Thoracic aorta (tissue), 2 donors: ENCODE data around the gene SLFN11. TPM values are rescaled to one million over a fixed set of nuclear protein-coding genes. Genes with fewer than 3 reads are reported as not detected.
"Not testable (repeated sequence)": the region's sequence is repeated elsewhere in the genome, so short reads cannot be mapped to it uniquely, and the experiment has no call there.

Experiments
- ATAC-seq: fragments of 150-250 bp; one replicate; pipeline ENCODE4 v1.8.0; 2017; ENCODE audit warnings: low read depth; ENCODE audit not compliant: insufficient number of reproducible peaks, low FRiP score
- DNase-seq: peaks from one replicate; pipeline ENCODE4 v3.0.0-alpha.2; 2020; ENCODE audit warnings: low spot score
- H3K27ac ChIP-seq, 2 donors: fragments of 200-600 bp; sonication (generic); 1 replicate in 1 of 2; 2 replicates in 1 of 2; pipeline ENCODE4 v1.5.1; 2016; ENCODE audit warnings: mild to moderate bottlenecking in 2 of 2, moderate library complexity in 2 of 2
- H3K27me3 ChIP-seq: fragments of 200-600 bp; sonication (generic); replicated peaks from 2 replicates; pipeline ENCODE4 v1.6.0; 2016; ENCODE audit warnings: mild to moderate bottlenecking; ENCODE audit not compliant: insufficient read depth
- H3K36me3 ChIP-seq: fragments of 200-600 bp; sonication (generic); one replicate; pipeline ENCODE4 v1.5.1; 2016
- H3K4me1 ChIP-seq, 2 donors: fragments of 200-600 bp; sonication (generic); 1 replicate in 1 of 2; 2 replicates in 1 of 2; pipeline versions ENCODE4 v1.5.1 to v1.6.0; 2016; ENCODE audit warnings: low read depth in 2 of 2, mild to moderate bottlenecking in 1 of 2; ENCODE audit not compliant: control insufficient read depth in 1 of 2
- H3K4me3 ChIP-seq: fragments of 200-600 bp; sonication (generic); 2 replicates; pipeline ENCODE4 v1.5.1; 2016; ENCODE audit warnings: mild to moderate bottlenecking
- H3K9me3 ChIP-seq: fragments of 200-600 bp; sonication (generic); 2 replicates; pipeline ENCODE4 v1.5.1; 2016
- CTCF ChIP-seq: fragments of 200-600 bp; sonication (generic); IDR thresholded peaks from one replicate; pipeline ENCODE4 v1.5.1; 2019; ENCODE audit warnings: antibody characterized with exemption
- total RNA-seq, 2 donors: library from RNA; depleted of rRNA; stranded (reverse); fragments of >200 nt; gene quantifications; one replicate each; pipeline versions ENCODE4 v1.1.0 to v1.2.3, GENCODE V29; 2016

Gene SLFN11
- total RNA-seq, 2 donors from 2014 or later, result 53.5 to 87.1 TPM

GRCh38 chr17:35312346-35312745, 61.1 kb downstream of the SLFN11 start:
- H3K27me3 ChIP-seq, result no peaks in the 10 kb centered on the region
- H3K4me1 ChIP-seq, result peaks cover 11 to 26% of the 10 kb centered on the region in 2 donors
- H3K36me3 ChIP-seq, result no peaks in the 10 kb centered on the region
- DNase-seq (no peak), ATAC-seq (no peak)
- H3K9me3 ChIP-seq, result no peaks in the 10 kb centered on the region
- no peak overlapping the region for H3K27ac ChIP-seq
- no peak for TF ChIP-seq CTCF
- no peak overlapping the region for H3K4me3 ChIP-seq

GRCh38 chr17:35309345-35309744, 64.1 kb downstream of the SLFN11 start:
- not testable (repeated sequence) for ATAC-seq, H3K4me3 ChIP-seq, H3K27ac ChIP-seq, DNase-seq, H3K27me3 ChIP-seq, H3K9me3 ChIP-seq, H3K36me3 ChIP-seq
- H3K4me1 ChIP-seq, result peaks cover 5 to 16% of the 10 kb centered on the region in 2 donors

Other genes with a start within 250 kb of the SLFN11 start
- 10 to 100 TPM in 1 of 2 donors, 1 to 10 TPM in 1; 8.1 to 10.7 TPM for gene NLE1, start 231.3 kb downstream of the SLFN11 start, total RNA-seq
- gene UNC45B, start 225.8 kb downstream of the SLFN11 start, total RNA-seq, result not detected
- not detected for gene SLC35G3, start 179.2 kb downstream of the SLFN11 start, total RNA-seq
- 10 to 100 TPM; 19.0 to 23.8 TPM for gene SLFN5, start 130.5 kb downstream of the SLFN11 start, total RNA-seq
- 10 to 100 TPM; 10.4 to 25.3 TPM for gene SLFN12, start 58.9 kb upstream of the SLFN11 start, total RNA-seq
- gene SLFN13, start 75.1 kb upstream of the SLFN11 start, total RNA-seq, result 10 to 100 TPM; 10.7 to 28.9 TPM
- gene SLFN12L, start 164.1 kb upstream of the SLFN11 start, total RNA-seq, result 1 to 10 TPM; 4.1 to 4.2 TPM
- not detected for gene SLFN14, start 187.2 kb upstream of the SLFN11 start, total RNA-seq
- gene PEX12, start 204.9 kb upstream of the SLFN11 start, total RNA-seq, result 1 to 10 TPM; 1.1 to 2.8 TPM
- gene AP2B1, start 213.7 kb upstream of the SLFN11 start, total RNA-seq, result 10 to 100 TPM; 44.5 to 68.3 TPM